IPS-18a (cell line): Measurements from ENCODE around the gene OSBPL7.

ENCODE experiments used
- H3K27ac ChIP-seq: one replicate; pipeline ENCODE4 v1.5.1; 2013; ENCODE audit warnings: low read length
- H3K27me3 ChIP-seq: one replicate; pipeline ENCODE4 v1.6.1; 2013; ENCODE audit warnings: mild to moderate bottlenecking, low read length; ENCODE audit not compliant: control insufficient read depth, insufficient read depth
- H3K36me3 ChIP-seq: one replicate; pipeline ENCODE4 v1.6.1; 2013; ENCODE audit warnings: low read depth, low read length; ENCODE audit not compliant: control insufficient read depth
- H3K4me1 ChIP-seq: one replicate; pipeline ENCODE4 v1.6.1; 2013; ENCODE audit warnings: low read depth, low read length; ENCODE audit not compliant: control insufficient read depth
- H3K4me3 ChIP-seq: one replicate; pipeline ENCODE4 v1.5.1; 2013; ENCODE audit warnings: low read length
- H3K9ac ChIP-seq: one replicate; pipeline ENCODE4 v1.6.1; 2013; ENCODE audit warnings: mild to moderate bottlenecking, low read length, moderate library complexity
- H3K9me3 ChIP-seq: one replicate; pipeline ENCODE4 v1.6.1; 2013; ENCODE audit warnings: low read depth, low read length; ENCODE audit not compliant: control insufficient read depth

Gene OSBPL7

GRCh38 chr17:47821424-47822391 lies at the start of gene OSBPL7:
Gene OSBPL7, minus strand, starts transcription at chr17:47821794. Its CDS starts 1,516 bp downstream, at chr17:47820278.
- Histone ChIP-seq H3K27ac (no peak within 1 kb of the TSS), H3K9ac (no peak within 1 kb of the TSS), H3K4me3 (peak within 1 kb of the TSS; percentile 75), H3K9me3 (no peaks in the 10 kb centered on the region), H3K36me3 (peaks cover 20% of the 10 kb centered on the region), H3K27me3 (no peaks in the 10 kb centered on the region), H3K4me1 (no peaks in the 10 kb centered on the region)

DNA sequence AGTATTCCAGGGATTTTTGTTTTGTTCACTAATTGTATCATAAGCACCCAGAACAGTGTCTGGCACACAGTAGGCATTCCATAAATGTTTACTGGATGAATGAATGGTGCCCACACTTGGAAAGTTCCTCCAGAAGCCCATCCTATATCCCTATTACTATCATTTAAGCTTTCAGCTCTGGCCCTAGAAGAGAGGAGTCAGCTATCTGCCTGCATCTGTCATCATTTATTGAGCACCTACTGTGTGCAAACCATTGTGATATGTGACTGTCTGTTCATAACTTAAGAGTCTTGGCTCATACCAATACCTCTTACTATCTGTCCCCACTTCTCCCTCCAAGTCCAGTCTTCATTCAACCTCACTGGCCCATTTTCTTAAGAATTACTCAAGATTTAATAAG lies 49.5 kb upstream of the OSBPL7 start:
- peaks cover 29% of the 10 kb centered on the region for H3K27me3 ChIP-seq
- no peak overlapping the region for H3K4me3 ChIP-seq
- no peaks in the 10 kb centered on the region for H3K9me3 ChIP-seq
- no peak overlapping the region for H3K27ac ChIP-seq
- no peaks in the 10 kb centered on the region for H3K36me3 ChIP-seq
- H3K9ac ChIP-seq, result no peak overlapping the region
- peaks cover 42% of the 10 kb centered on the region for H3K4me1 ChIP-seq

DNA sequence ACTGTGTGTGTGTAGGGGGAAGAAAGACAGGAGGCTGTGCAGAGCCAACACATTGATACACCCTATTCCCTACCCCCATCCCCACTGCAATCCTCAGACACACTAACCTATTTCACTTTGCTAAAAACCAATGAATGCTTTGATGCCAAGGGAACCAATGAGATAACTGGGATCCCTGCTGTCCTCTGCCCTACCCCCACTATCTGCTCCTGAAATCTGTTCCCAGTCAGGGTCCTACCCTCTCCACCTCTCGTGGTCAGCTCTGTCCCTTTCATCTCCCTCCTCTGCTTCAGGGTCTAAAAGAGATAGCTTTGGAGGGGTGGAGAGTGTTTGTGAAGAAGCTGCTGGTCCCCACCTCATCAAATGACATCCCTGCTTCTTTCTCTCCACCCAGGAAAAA lies 48.5 kb upstream of the OSBPL7 start:
- Histone ChIP-seq H3K9me3 (no peaks in the 10 kb centered on the region), H3K27ac (no peak overlapping the region), H3K36me3 (no peaks in the 10 kb centered on the region), H3K4me1 (peaks cover 37% of the 10 kb centered on the region), H3K4me3 (no peak overlapping the region), H3K27me3 (peaks cover 29% of the 10 kb centered on the region), H3K9ac (no peak overlapping the region)

- H3K4me3 ChIP-seq, result no peak overlapping the region
- H3K27me3 ChIP-seq, result peaks cover 29% of the 10 kb centered on the region
- no peak overlapping the region for H3K9ac ChIP-seq
- no peak overlapping the region for H3K27ac ChIP-seq
- no peaks in the 10 kb centered on the region for H3K36me3 ChIP-seq
- no peaks in the 10 kb centered on the region for H3K9me3 ChIP-seq
- H3K4me1 ChIP-seq, result peaks cover 33% of the 10 kb centered on the region
These were observed 47.5 kb upstream of the OSBPL7 start for GRCh38 chr17:47869114-47869513.

DNA sequence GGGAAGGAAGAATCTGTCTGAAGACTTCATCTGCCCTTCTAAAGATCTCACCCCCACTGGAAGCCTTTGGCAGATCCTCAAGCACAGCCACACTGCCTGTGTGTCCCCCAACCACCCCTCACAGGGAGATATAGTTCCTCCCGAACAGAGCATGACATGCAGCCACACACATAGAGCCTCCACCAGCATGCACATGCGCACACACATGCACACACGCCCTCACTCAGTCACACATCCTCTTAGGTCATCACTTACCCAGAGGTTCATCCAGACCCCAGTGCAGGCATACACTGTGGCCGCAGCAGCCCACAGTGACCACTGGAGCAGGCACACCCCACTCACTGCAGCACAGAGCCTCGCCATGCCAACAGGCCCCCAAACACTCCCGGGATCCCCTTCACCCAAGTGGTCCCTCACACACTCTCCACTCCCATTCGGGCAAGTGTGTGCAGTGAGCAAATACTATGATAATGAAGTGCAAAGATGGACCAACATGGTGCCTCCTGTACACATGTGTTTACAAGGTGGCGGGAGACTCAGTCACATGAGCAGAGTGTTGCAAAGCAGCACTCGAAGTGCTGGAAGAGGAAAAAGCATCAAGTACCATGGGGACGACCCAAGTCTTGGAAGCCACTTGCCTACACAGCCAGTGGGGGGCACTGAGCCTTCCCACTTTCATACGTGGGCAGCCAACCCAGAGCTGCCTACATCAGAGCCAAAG lies 46.4 kb upstream of the OSBPL7 start:
- Histone ChIP-seq H3K27me3 (peaks cover 29% of the 10 kb centered on the region), H3K36me3 (no peaks in the 10 kb centered on the region), H3K9me3 (no peaks in the 10 kb centered on the region), H3K27ac (no peak overlapping the region), H3K9ac (no peak overlapping the region), H3K4me3 (no peak overlapping the region), H3K4me1 (peaks cover 28% of the 10 kb centered on the region)

DNA sequence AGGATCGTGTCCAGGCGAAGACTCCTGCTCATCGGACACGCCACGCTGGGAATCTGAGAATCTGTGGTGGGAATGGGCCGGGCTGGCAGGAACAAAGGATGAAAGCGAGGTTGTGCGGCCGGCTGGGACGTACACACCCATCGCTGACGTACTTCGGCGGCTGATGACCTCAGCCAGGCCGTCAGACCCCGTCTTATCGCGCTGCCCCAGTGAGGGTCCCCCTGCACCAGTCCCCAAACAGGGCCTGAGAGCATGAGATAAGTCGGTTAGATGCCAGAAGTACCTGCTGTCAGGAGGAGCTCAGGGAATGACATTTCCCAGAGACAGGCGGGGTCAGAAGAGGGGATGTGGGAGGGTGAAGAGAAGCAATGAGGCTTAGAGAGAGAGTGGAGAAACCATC lies 45.3 kb upstream of the OSBPL7 start:
- Histone ChIP-seq H3K27ac (no peak overlapping the region), H3K4me3 (no peak overlapping the region), H3K27me3 (peaks cover 26% of the 10 kb centered on the region), H3K4me1 (peaks cover 20% of the 10 kb centered on the region), H3K9me3 (no peaks in the 10 kb centered on the region), H3K36me3 (no peaks in the 10 kb centered on the region), H3K9ac (no peak overlapping the region)

- peaks cover 5% of the 10 kb centered on the region for H3K27me3 ChIP-seq
- no peak overlapping the region for H3K4me3 ChIP-seq
- H3K36me3 ChIP-seq, result no peaks in the 10 kb centered on the region
- H3K4me1 ChIP-seq, result peaks cover 9% of the 10 kb centered on the region
- no peak overlapping the region for H3K9ac ChIP-seq
- no peaks in the 10 kb centered on the region for H3K9me3 ChIP-seq
- H3K27ac ChIP-seq, result no peak overlapping the region
These were observed 43.2 kb upstream of the OSBPL7 start for GRCh38 chr17:47864791-47865216.

DNA sequence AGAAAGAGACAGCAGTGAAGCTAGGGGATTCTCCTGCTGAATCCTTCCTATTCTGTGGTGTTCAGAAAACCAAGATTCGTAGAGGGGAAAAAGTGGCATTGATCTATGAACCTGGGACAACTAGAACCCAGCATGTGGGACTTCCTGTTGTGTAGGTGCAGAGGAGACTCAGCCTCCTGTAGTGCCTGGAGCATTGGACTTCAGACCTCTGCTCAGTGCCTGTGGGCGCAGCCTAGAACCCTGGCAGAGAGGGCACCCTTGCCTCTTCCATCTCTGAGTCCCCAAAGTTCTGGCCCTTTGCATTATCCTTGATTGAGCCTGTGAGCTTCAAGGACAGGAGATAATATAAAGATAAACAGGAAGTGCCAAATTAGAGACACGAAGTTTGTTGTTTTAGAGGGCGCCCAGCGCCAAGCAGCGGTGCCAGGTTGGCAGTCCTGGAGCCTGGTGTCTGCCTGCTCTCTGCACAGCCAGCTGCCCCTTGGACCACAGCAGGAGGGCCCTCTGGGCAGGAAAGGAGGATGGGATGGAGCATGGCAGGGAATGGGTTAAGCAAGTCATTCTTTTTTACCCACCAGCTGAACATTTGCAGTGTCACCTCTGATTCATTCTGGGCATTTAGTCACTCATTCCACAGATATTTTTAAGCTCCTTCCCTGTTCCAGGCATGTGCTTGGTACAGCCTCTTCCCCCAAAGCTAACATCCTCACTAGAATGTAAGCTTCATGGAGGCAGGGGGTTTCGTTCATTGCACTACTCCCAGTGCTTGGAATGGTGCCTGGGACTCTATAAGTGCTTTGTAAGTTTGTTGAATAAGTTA lies 41.2 kb upstream of the OSBPL7 start:
- no peaks in the 10 kb centered on the region for H3K9me3 ChIP-seq
- no peaks in the 10 kb centered on the region for H3K36me3 ChIP-seq
- H3K27me3 ChIP-seq, result no peaks in the 10 kb centered on the region
- H3K9ac ChIP-seq, result no peak overlapping the region
- no peak overlapping the region for H3K4me3 ChIP-seq
- no peak overlapping the region for H3K27ac ChIP-seq
- H3K4me1 ChIP-seq, result no peaks in the 10 kb centered on the region

DNA sequence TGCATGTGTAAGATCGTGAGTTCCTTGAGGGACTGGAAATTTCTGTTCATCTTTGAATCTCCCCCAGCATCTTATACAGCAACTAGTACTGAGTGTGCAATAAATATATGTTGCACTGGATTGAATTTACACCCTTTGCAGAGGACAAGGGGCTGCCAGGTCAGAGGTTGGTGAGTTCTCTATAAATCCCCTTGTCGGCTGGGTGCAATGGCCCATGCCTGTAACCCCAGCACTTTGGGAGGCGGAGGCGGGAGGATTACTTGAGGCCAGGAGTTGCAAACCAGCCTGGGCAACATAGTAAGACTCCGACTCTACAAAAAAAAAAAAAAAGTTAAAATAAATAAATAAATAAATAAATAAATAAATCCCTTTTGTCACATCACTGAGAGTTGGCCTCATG lies 38.8 kb upstream of the OSBPL7 start:
- Histone ChIP-seq H3K36me3 (no peaks in the 10 kb centered on the region), H3K27ac (no peak overlapping the region), H3K9me3 (no peaks in the 10 kb centered on the region), H3K9ac (no peak overlapping the region), H3K27me3 (peaks cover 13% of the 10 kb centered on the region), H3K4me3 (no peak overlapping the region), H3K4me1 (no peaks in the 10 kb centered on the region)

DNA sequence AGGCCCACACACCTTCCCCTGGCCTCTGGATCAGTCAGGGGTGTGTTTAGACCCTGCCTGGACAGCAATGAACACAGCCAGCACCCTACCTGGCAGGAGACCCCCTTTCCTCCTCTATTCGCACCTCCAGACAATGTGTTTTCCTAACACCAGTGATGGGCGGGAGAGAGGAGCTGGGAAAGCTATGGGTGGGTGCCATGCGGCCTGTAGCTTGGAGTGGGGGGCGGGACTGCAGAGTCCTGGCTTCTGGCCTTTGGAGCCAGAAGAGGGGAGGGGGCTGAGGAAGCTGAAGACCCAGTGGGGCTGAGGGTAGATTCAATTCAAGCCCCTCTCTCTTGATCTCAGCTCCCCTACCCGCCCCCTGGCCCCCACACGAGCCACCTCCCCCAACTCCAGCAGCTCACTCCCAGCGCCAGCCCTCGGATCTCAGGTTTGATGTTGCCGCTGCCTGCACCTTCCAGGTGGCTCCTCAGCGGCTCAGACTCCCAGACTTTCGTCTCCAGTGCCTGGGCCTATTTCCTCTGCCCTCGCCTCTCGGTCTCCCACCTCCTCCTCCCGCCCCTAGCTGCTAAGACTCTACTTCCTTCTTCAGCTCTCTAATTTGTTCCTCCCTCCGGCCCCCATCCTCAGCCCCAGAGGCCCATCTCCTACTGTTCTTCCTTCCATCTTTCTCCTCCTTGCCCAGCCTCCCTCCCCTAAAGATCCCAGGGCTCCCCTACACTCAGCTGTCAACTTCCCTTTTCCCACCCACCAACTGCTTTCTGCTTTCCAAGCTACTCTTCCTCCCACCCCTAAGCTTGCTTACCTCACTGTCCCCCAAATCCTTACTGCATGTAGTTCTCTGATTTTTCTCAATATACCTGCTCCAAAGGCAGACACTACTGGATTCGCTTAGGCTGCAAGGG lies 36.2 kb upstream of the OSBPL7 start:
- Histone ChIP-seq H3K4me3 (no peak overlapping the region), H3K27ac (no peak overlapping the region), H3K27me3 (peaks cover 39% of the 10 kb centered on the region), H3K4me1 (peaks cover 8% of the 10 kb centered on the region), H3K36me3 (no peaks in the 10 kb centered on the region), H3K9ac (no peak overlapping the region), H3K9me3 (no peaks in the 10 kb centered on the region)
